Astrocyte of the hippocampus (primary cell): ENCODE data around the gene CAPN15.

ENCODE experiments used
- DNase-seq: peaks from one replicate; pipeline ENCODE4 v3.0.0; 2011; ENCODE audit warnings: low read depth, low spot score

The CAPN15 gene

GRCh38 chr16:561413-561794 lies 33.9 kb downstream of the CAPN15 start:
- no peak for DNase-seq

- DNase-seq, result no peak
Measured at GRCh38 chr16:561957-562938, 34.7 kb downstream of the CAPN15 start.

- DNase-seq, result no peak
Measured at GRCh38 chr16:563072-563644, 35.6 kb downstream of the CAPN15 start.

GRCh38 chr16:564690-565418 lies 37.3 kb downstream of the CAPN15 start:
- DNase-seq, result no peak

GRCh38 chr16:565419-566330 lies 38.2 kb downstream of the CAPN15 start:
- DNase-seq, result peak; percentile 66

- DNase-seq, result peak; percentile 50
Measured at GRCh38 chr16:566475-567372, 39.2 kb downstream of the CAPN15 start, which contains the start of gene NHLRC4. NHLRC4 (plus strand) TSS chr16:567005; CDS start chr16:568048, 1,043 bp downstream.

GRCh38 chr16:567373-568256 lies 40.1 kb downstream of the CAPN15 start:
- no peak for DNase-seq

- no peak for DNase-seq
Measured at GRCh38 chr16:568401-569258, 41.1 kb downstream of the CAPN15 start.

- peak; percentile 85 for DNase-seq
Measured at GRCh38 chr16:569445-570254, 42.1 kb downstream of the CAPN15 start, which contains the start of gene PIGQ. PIGQ (plus strand) TSS chr16:569968; CDS start chr16:574075, 4,107 bp downstream.

- DNase-seq, result no peak
Measured at GRCh38 chr16:572865-573650, 45.5 kb downstream of the CAPN15 start.

- DNase-seq, result no peak
Measured at GRCh38 chr16:574021-574760, 46.7 kb downstream of the CAPN15 start.

GRCh38 chr16:575354-576196 lies 48.1 kb downstream of the CAPN15 start:
- DNase-seq, result no peak

- no peak for DNase-seq
Measured at GRCh38 chr16:576197-576822, 48.8 kb downstream of the CAPN15 start.

GRCh38 chr16:576823-577201 lies 49.3 kb downstream of the CAPN15 start:
- no peak for DNase-seq
